HG03442 (cell line): ENCODE results near the gene PLGRKT.
"Not testable (repeated sequence)": the region's sequence is repeated elsewhere in the genome, so short reads cannot be mapped to it uniquely, and the experiment has no call there.

Experiments used
- ATAC-seq: cut with Tn5 transposase; IDR thresholded peaks from one replicate; pipeline ENCODE4 v1.9.1; 2021; ENCODE audit warnings: mild to moderate bottlenecking, moderate library complexity; ENCODE audit not compliant: unreplicated experiment

The PLGRKT gene

DNA sequence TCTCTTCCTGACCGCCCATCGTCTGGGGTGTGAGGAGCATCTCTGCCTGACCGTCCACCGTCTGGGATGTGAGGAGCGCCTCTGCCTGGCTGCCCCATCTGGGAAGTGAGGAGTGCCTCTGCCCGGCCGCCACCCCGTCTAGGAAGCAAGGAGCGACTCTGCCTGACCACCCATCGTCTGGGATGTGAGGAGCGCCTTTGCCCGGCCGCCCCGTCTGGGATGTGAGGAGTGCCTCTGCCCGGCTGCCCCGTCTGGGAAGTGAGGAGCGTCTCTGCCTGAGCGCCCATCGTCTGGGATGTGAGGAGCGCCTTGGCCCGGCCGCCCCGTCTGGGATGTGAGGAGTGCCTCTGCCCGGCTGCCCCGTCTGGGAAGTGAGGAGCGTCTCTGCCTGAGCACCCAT is 4.4 kb downstream of the PLGRKT start:
- not testable (repeated sequence) for ATAC-seq

DNA sequence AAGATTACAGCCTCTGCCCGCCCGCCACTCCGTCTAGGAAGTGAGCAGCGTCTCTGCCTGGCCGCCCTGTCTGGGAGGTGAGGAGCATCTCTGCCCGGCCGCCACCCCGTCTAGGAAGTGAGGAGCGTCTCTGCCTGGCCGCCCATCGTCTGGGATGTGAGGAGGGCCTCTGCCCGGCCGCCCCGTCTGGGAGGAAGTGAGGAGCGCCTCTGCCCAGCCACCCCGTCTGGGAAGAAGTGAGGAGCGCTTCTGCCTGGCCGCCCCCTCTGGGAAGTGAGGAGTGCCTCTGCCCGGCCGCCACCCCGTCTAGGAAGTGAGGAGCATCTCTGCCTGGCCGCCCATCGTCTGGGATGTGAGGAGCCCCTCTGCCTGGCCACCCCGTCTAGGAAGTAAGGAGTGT is 4.8 kb downstream of the PLGRKT start:
- ATAC-seq, result not testable (repeated sequence)

DNA sequence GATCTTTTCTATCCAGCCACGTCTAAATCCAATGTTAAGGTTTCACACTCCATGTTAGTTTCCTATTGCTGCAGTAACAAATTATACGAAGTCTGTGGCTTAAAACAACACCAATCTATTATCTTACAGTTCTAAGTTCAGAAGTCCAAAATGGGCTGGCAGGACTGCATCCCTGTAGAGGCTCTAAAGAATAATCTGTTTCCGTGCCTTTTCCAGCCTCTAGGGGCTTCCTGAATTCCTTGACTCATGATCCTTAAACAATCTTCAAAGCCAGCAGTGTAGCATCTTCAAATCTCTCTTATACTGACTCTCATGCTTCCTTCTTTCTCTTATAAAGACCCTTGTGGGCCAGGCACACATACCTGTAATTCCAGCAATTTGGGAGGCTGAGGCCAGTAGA is 6.8 kb downstream of the PLGRKT start:
- no peak for ATAC-seq

DNA sequence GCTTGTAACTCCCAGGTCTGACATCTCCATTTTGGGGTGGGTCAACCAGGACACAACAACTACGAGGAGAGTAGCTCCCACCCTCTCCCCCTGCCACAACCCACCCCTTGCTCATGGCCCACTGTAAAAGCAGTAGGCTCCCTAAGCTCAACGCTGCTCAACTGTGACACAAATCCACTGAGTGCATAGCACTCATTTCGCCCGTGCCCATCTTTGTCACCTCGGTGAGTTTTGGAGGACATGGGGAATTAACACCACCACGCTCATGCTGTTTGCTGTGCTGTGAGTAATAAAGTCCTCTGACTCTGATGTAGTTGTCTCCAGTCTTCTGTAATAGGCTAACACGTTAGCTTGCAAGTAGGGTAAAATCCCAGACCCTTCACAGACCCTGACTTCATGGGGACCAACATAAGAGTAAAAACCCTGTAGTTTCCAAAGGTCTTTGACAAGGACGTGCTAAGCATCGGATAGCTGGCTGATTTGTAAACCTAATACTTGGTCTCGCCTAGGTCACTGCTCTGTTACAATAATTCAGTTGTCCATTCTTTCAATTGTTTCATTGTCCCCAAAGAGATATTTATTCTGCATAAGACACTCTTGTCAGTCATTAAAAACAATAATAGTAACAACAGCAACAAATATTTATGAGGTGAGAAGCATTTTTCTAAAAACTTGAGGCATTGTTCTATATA is 7.7 kb downstream of the PLGRKT start:
- no peak for ATAC-seq

DNA sequence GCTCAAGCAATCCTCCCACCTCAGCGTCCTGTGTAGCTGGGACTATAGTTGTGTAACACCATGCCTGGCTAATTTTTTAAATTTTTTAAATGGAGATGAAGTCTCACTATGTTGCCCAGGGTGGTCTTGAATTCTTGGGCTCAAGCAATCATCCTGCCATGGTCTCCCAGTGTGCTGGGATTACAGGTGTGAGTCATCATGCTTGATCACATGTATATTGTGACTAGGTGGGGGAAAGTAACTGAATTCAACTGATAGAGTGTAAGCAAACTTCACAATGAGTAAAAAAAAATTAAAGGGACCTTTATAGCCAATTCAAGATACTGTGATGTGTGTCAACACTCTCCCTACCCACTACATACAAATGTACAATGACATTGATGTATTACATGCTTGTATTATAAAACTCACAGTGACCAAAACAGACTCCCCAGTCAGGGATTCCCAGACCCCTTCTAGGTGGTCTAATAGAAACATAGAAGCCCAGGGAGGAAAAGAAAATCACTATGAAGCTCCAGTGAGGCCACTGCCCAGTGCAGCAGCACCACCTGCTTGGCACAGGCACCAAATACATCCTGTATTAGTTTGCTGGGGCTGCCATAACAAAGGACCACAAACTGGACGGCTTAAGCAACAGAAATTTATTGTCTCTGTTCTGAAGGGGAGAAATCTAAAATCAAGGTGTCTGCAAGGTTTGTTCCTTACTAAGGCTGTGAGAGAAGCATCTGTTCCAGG is 8.8 kb downstream of the PLGRKT start:
- no peak for ATAC-seq

DNA sequence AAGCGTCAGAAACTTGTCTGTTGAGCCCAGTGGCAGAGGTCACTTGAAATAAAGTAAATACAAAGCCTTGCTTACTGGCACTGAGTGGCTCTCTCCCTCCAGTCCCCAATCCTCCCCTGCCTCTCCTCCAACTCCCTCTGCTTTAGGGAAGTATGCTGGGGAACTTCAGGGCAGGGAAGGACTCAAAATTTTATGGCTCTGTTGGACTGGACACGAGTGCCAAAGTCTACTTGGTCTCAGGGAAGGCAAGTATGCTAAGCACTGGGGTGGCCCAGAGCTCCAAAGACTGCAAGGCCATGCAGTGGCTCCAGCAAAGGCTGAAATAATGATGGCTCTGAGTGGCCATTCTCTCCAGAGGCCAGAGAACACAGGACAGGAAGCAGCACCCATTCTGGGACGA is 9.6 kb downstream of the PLGRKT start:
- ATAC-seq, result no peak

DNA sequence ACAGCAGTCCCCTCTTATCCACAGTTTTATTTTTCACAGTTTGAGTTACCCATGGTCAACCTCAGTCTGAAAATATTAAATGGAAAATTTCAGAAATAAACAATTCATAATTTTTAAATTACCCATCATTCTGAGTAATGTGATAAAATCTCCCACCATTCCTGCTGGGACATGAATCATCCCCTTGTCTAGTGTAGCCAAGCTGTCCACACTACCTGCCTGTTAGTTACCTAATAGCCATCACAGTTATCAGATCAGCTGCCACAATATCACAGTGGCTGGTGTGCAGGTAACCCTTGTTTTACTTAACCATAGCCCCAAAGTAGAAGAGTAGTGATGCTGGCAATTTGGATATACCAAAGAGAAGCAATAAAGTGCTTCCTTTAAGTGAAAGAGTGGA is 10.7 kb downstream of the PLGRKT start:
- ATAC-seq, result no peak

DNA sequence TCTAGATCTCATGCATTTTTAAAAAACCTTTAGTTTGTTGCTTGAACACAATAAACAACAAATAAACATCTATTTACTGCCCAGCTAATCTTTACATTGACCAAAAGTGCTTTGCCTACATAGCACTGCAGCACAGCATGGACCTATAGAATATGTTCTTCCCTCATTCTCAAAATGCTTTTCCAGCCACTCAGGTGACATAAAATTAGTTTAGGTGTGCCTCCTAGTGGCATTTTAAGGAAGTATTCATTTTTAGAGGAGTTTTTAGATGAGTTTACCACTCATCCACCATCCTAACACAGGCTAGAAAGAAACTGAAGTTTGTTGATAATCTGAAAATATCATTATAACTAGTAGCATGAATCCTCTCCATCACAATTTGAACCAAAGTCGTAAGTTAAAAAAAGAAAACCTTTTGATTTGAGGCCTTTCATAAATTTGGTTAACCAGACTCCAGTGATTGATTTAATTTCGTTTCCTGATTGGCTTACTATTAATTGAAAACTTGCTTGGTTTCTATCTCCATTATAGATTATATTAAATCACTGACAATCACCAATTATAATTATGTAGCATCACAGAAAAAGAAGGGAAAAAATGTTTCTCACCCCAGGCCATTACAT is 12.6 kb downstream of the PLGRKT start:
- no peak for ATAC-seq

DNA sequence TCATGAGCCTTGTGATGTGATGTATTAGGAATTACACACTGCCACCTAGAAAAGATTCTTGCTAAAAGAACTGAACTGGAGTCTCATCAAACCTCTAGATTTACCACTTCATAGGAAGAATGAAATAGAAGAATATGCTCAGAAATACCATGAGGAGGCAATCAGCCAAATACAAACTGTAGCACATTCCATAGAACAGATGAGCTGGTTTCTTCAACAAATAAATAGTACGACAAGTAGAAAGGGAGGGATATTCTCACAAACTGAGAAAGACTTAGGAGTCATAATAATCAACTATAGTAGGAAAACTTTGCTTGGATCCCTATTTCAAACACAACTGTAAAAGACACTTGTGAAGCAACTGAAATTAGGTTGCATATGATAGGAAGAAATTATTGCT is 15.4 kb downstream of the PLGRKT start:
- no peak for ATAC-seq

DNA sequence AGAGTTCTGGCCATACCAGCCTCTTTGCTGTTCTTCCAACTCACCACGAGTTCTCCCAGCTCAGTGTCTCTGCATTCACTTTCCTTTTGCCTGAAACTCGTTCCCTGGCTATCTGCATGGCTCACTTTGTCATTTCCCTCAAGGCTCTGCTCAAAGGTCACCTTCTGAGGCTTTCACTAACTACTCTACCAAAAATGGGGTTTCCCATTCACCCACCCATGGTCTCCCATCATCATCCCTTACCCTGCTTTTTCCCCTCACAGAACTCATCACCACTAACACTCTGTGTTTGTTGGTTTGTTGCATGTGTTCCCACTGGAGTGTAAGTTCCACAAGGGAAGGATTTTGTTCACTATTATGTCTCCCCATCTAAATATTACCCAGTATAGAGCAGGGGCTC is 16.6 kb downstream of the PLGRKT start:
- no peak for ATAC-seq

DNA sequence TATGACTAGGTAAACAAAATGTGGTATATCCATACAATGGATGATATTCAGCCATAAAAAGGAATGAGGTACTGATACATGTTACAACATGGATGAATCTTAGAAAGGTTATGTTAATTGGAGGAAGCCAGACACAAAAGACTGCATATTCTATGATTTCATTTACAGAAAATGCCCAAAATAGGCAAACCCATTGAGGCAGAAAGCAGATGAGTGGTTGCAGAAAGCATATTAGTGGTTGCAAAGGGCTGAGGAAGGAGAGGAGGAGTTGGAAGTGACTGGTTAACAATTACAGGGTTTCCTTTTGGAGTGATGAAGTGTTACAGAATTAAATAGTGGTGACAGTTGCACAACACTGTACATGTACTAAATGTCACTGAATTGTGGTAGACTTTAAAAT is 17.7 kb downstream of the PLGRKT start:
- no peak for ATAC-seq

DNA sequence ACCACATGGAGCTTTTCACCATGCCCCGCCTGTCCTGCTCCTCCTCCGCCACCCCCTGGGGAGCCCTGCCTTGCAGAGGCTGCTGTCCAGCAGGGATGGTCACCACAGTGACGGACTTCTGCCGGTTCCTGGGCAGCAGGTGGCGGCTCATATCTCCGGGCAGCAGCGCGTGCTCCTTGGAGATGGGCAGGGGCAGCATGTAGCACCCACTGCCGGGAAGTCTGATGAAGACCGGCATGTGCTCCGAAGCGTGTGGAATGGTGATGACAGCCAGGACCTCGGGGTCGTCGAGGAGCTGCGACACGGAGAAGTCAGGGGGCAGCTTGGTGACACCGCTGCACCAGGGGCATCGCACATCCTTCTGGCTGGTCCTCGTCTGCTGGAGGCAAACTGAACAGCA is 19.2 kb downstream of the PLGRKT start:
- ATAC-seq, result no peak

DNA sequence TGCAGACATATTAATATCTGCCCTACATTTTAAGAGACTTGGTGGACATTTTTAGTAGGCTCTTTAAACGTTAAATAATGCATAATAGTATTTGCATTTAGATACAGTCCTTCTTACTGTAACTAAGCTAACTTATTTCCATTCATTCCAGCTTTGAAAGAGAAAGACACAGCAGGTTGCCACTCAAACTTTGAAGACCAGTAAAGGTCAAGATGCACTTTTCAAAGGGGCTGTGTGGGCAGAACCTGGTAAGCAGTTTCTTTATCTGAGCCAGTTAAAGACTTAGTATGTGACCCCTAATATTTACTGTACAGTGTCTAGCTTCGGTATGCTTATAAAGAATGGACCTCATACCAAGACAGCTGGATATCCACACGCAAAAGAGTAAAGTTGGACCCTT is 20.8 kb downstream of the PLGRKT start:
- ATAC-seq, result no peak

DNA sequence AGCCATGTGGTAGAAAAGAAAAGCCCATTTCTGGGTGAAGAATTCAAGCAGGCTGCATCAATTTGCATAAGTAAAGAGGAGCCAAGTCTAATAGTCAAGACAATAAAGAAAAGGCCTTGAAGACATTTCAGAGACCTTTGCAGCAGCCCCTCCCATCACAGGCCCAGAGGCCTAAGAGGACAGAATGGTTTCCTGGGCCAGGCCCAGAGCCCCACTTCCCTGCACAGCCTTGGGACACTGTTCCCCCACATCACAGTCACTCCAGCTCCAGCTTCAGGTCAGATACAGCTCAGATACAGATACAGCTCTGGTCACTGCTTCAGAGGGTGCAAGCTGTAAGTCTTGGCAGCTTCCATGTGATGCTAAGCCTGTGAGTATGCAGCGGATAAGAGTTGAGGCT is 29.1 kb downstream of the PLGRKT start:
- ATAC-seq, result no peak

DNA sequence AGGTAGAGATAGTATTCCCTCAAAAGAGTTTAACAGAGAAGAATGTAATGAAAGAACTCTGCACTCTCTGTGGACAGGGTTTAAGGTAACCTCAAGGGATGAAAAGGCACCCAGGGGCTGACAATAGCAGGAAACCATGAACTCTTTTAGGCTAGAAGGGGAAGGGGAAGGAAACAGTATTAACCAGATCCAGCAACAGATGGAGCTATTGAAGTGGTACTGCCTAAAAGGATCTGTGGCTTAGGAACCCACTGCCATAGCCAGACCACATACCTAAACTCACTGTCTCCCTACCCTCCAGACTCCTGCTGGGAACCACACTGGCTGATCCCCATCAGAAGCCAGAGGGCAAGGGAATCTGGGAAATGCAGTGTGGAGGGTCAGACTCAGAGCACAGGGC is 35.5 kb downstream of the PLGRKT start:
- no peak for ATAC-seq

DNA sequence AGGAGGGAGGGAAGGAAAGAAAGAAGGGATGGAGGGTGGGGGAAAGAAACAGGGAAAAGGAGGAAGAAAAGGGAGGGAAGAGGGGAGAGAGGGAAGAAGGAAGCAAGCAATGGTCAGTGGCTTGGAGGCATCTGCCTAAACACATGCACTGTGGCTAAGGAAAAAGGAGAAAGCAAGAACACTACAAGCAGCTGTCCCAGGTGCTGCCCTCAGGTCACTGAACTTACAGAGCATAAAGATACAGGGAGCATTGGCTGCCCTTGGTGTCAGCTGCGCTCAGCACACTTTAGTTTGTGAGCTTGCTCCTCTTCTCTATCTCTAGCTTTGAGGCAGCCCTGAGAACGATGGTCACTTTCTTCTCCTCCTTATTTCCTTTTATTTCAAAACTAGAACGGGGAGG is 40.2 kb downstream of the PLGRKT start:
- not testable (repeated sequence) for ATAC-seq

DNA sequence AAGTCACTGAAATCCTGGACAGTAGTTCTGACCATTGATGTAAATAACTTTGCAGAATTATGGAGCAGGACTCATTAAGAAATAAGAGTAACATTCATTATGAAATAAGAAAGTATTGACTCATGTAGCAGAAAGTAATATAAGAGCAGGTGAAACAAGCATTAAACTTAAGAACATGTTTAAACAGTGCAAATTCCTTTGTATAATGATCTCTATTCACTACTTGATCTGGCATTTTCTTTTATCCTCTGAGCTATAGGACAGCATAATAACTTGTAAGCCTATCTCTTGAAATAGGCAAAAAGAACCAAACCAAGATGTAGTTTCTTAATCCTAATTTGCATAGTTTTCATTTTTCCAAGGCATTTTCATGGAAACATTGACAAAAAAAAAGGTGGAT is 42.3 kb downstream of the PLGRKT start:
- ATAC-seq, result no peak

DNA sequence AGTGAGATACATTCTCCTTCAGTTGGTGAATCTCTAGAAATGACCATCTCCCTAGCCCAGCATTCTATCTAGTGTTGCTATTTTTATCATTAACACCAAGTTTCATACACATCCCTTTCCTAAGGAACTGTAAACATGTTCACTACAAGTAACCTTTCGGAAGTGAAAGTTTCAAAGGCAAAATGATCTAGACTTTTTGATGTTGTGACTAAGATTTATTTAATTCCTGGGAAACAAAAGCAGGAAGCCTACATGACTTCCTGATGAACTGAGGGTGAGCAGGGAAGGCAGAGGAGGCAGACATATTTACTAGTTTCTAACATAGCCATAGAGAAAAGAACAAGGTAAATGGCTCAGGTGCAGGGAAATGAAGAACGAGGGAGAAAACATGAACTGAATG is 43.7 kb downstream of the PLGRKT start:
- ATAC-seq, result not testable (repeated sequence)

DNA sequence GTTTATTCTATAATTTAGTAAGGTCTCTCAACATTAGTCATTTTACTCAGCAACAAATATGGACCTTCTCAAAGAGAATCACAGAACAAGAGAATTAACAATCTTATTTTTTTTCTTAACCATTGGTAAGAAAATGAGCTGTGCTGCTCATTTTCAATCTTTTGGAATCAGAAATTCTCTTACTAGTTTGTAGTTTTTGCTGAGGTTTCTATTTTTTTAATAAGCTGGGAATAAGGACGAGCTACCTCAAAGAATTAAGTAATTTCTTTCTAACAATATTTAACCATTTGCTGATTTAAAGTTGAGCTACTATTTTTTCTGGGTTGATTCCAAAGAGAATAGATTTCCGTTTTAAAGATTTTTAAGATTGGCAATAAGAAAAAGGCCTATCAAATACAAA is 44.2 kb downstream of the PLGRKT start:
- no peak for ATAC-seq

DNA sequence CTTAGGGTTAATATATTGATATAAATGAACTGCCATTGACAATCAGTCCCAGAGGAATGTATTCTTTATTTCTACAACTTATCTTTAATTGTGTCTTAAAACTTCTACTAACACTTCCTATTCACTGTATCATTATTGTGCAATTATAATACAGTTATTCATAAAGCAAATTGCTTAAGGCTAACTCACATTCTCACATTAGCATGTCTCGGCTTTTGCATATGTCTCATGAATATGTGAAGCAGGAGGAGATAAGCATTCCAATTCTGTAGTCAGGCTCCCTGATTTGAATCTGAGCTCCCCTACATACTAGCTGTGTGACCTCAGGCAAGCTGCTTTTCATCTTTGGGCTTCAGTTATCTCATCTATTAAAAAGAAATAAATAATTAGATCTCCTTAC is 45.4 kb downstream of the PLGRKT start:
- no peak for ATAC-seq

DNA sequence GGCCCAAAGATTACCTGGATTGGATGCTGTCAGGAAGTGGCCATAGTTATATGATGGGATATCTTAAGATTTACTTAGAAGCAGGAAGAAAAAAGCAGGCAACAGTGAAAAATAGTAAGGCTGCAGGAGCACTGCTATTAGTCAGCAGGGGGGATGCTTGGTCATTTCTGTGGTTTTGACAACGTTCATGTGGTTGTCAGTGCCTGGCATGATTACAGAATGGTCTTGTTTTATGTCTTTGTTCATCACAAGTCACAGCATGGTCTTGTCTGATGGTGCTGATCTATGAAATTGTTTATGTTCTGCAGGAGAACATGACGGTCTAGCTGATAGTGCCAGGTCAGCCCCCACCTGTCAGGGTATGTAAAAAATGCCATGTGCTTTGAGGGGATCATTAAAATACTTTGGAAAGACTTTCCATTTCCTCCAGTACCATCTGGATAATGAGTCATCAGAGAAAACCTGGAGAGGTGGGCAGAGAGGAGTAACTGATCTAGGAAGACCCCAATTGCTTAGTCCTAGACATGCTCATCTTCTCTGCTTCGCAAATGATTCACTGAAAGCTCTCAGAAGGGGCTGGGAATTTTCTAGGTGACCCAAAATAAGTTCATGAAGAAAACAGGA is 48.5 kb downstream of the PLGRKT start:
- ATAC-seq, result peak; percentile 67
